ENCODE results near the gene CHML. TPM values are rescaled to one million over a fixed set of nuclear protein-coding genes. Genes with fewer than 3 reads are reported as not detected.

CHML gene
- total RNA-seq, 1 donor from 2014 or later, result 13.6 TPM

- no peak for DNase-seq (ENCODE audit: low read depth in 2 of 2)
Observed at GRCh38 chr1:241645199-241645598, 5.0 kb upstream of the CHML start.

- no peak for DNase-seq (ENCODE audit: low read depth in 2 of 2)
Observed at GRCh38 chr1:241644259-241644658, 4.1 kb upstream of the CHML start.

DNA sequence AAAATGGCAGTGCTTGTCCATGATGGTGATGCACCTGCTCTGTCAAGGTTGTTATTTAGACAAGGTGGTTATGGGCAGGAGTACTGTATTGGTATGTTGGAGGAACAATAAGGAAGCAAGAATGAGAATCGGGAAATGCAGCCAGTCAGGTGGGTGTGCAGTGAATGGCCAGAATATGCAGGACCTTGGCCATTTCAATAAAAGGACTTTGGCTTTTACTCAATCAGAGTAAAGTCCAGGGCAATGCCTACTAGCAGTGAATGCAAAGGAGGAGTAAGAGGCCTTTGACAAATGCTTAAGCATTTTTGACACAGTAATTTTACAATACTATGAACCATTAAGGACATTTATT lies 2.4 kb upstream of the CHML start:
- no peak for DNase-seq (ENCODE audit: low read depth in 2 of 2)

- DNase-seq (ENCODE audit: low read depth in 2 of 2), result peak in 1 of 2 donors; percentile 26
Observed at GRCh38 chr1:241641773-241642592, 1.8 kb upstream of the CHML start.

- DNase-seq (ENCODE audit: low read depth in 2 of 2), result no peak
Observed at GRCh38 chr1:241640867-241641622, 876 bp upstream of the CHML start.

DNA sequence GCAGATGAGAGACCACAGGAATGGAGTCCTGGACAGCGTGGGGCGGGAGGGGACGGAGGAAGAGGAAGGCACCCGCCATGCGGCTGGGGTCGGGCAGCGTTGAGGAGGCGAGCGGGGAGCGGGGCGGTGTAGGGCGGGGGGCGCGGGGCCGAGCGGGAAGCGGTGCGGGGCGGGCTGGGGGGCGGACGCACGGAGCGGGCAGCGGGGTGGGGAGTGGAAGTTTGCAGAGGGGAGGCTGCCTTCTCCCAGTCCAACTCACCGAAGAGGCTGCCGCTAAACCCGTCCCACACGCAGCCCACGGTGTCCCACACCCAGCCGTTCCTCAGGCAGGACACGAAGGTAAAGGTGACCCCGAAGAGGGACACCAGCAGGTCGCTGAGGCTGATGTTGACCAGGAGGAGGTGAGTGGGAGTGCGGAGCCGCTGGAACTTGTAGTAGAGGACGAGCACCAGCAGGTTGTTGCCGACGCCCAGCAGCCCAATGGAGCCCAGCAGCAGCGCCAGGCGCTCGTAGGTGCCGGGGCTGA lies 483 bp downstream of the CHML start:
- DNase-seq (ENCODE audit: low read depth in 2 of 2), result peak in 1 of 2 donors; percentile 54

DNA sequence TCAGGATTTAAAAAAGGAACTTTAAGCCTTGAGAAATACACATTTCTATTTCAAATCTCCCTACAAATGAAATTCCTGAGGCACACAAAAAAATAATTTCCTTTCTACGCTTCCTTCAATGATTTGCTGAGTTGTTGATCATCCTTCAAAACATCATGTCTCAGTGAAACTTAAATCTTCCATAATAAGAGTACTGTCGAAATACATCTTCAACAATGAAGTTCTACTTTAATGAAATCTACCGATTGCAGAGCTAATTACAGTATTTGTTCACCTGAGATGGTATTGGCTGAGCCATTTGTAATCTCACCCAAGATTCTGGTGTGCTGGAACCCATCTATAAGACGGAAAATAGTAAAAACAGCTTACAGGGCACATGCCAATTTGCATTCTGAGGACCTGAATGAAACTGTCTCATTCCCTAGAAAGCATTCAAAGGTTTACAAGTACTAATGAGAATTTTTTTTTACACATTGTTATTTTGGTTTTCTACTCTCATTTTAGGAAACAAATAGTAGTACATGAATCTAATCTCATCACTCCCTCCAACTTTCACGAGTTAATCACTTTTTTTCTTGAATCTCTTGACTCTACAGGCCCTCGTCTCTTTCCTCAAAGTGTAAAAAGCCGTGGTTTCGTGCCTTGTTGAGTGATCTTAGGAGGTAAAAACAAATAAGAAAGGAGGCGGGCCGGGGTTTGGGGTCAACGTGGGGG lies 1.1 kb downstream of the CHML start:
- DNase-seq (ENCODE audit: low read depth in 2 of 2), result peak in 1 of 2 donors; percentile 8

DNA sequence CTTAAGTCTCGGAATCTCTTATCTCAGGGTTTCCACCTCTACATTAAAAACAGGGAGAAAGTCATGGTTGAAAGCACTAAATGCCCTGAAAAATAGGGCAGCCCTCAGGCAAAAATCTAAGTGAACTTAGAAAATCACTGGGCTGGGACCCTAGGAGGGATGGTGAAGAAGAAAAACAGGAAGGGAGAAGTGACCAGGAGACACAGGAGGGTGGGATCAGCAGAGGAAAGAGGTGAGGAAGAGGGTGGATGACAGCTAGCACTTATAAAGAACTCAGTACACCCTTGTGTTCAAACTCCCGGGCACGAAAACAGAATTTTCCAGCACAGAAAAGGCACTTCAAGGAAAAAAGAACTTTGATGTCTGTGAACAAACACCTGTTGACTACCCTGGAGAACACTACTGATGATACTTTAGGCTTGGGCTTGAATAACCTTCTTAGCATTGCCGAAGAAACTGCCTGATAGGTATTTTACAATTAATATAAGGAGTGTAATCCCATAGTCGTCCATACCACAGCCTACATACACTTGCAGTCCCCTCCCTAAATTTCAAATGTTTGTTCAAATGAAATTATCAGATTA lies 2.0 kb downstream of the CHML start:
- DNase-seq (ENCODE audit: low read depth in 2 of 2), result no peak

DNA sequence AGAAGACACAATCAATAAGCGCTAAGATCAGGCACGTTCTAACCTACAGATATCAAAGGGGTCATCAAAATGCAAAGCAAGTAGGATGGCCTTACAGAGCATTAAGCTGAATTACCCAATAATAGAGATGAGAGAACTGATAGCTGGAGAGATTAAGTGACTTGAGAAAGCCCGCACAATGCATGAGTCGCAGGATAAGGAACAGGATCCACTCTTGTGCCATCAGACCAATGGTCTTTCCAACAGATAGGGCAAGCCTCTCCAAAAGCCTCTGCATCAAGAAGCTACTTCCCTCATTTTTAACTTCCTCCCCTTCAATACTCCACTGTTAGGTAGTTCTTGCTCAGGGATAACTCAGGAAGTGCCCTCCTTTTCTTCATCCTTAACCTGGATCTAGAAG lies 2.6 kb downstream of the CHML start:
- DNase-seq (ENCODE audit: low read depth in 2 of 2), result no peak

DNA sequence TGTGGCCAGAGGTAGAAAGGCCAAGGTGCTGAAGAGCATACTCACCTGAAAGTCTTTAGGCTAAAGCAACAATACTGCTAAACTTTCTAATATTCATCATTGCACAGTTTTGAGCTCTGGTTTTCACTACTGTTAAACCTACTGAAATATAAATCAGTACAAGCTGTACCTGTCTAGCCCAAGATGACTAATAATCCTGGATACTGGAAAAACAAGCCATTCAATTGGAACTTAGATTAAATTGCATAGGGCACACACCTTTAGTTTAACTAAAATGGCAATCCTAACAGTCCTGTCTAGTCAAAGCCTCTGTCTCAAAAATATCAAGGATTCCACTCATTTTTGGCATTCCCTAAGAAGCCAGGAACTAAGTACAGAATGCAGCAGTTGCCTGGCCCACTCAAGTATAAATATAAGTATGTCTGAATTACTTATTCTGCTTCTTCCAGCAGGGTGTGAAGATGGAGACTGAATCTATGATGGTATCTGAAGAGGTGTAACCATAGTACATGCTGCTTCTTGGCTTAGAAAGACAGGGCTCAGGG lies 3.1 kb downstream of the CHML start:
- DNase-seq (ENCODE audit: low read depth in 2 of 2), result no peak

- DNase-seq (ENCODE audit: low read depth in 2 of 2), result no peak
Observed at GRCh38 chr1:241636291-241636690, 3.9 kb downstream of the CHML start.

DNA sequence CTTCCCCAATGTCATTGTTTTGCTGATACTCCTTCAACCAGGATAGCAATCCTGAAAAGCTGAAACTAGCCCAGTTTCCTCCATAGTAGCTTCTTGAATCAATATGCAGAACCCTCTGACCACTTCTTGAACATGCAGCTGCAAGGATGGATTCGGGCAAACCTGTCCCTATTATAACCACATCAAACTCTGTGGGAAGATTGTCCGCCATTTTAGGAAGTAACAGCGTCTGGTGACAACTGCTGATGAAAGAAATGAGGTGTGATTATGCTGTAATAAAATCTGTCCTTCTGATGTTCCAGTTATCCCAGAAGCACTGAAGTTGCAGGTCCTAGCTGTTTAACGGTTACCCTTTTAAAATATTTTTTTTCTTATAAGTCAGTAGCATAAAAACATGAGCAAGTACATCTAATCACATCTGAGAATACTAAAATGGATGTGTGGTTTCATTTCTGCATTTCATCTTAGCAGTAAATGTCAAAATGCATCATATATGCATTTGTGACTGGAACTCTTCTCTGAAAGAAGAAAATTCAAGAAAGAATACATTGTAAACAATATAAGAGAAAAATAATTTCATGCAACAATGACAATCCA lies 4.5 kb downstream of the CHML start:
- DNase-seq (ENCODE audit: low read depth in 2 of 2), result no peak

GRCh38 chr1:241632987-241633386 lies 7.2 kb downstream of the CHML start:
- DNase-seq (ENCODE audit: low read depth in 2 of 2), result no peak

DNA sequence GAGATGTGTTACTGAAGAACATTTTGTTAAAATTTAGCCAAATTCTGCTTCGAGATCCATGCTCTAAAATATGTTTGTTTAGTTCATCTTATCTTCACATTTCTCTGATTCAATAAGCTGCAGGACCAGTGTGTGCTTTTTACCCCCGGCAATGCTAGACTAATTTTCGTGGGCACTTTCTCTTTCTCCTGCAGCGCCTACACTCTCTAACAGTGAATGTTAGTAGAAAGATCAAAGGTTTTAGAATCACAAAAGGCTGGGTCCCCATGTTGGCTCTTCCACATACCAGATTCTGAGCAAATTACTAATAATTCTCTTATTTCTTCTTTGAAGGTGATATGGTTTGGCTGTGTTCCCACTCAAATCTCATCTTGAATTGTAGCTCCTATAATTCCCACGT lies 8.5 kb downstream of the CHML start:
- DNase-seq (ENCODE audit: low read depth in 2 of 2), result no peak

GRCh38 chr1:241630899-241631298 lies 9.3 kb downstream of the CHML start:
- no peak for DNase-seq (ENCODE audit: low read depth in 2 of 2)

GRCh38 chr1:241630476-241630875 lies 9.7 kb downstream of the CHML start:
- no peak for DNase-seq (ENCODE audit: low read depth in 2 of 2)

DNA sequence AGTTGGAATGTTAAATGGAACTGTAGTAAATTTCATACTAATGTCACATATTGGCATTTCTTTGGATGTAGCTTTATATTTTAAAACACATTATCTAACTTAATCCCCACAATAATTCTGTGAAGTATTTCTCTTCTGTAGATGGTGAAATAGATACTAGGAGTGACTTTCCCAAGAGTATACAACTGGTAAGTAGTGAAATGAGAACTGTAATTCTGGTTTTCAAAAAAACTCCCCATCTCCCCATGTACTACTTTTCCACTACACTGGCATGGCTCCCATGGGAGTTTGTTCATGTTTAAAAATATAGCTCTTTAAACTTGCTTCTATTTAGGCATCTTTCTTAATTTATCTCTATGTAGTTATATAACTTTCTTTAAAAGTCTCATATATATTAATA lies 10.2 kb downstream of the CHML start:
- no peak for DNase-seq (ENCODE audit: low read depth in 2 of 2)

- DNase-seq (ENCODE audit: low read depth in 2 of 2), result peak; percentile 56 to 80
Observed at GRCh38 chr1:241627453-241628259, 12.5 kb downstream of the CHML start.

DNA sequence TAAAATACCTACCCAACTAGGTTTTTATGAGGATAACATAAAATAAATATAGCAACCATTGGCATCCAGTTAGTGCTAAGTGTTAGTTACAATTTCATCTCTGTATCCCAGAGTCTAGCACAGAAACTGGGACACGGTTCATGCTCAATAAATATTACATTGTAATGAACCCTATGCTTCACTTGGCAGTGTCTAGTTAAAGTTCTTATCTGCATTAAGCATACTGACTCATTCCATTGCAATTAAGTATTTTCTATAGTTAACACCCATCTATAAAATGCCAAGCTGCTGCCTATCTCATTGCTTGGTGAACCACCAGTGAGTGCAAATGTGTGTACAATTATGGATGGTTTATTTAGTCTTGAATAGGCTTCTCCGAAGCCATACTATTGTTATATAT lies 15.2 kb downstream of the CHML start:
- no peak for DNase-seq (ENCODE audit: low read depth in 2 of 2)

DNA sequence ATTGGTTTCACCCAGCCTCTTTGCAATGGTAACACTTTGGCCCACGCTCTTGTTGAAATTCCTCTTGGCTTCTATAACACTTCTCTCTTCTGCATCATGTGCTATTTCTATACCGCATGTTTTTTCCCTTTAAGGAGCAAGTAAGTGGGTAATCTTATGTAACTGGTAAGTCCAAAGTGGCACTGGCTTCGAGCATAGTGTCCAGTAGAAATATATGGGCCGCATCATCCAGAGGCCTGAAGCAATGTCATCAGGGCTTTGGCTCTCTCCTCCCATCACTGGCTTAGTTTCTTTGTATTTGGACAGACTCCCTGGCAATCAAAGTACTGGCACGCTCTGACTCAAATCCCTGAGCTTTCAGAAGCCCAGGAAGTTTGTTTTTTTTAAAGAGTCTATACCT lies 17.5 kb downstream of the CHML start:
- DNase-seq (ENCODE audit: low read depth in 2 of 2), result no peak

All from dermis microvascular lymphatic vessel endothelial cell (primary cell).